GM19324 (cell line): ENCODE measurements around the gene ZCCHC14.

Source experiments
- ATAC-seq: cut with Tn5 transposase; IDR thresholded peaks from one replicate; pipeline ENCODE4 v1.9.1; 2021; ENCODE audit warnings: mild to moderate bottlenecking, moderate library complexity; ENCODE audit not compliant: unreplicated experiment, low FRiP score

Gene ZCCHC14

DNA sequence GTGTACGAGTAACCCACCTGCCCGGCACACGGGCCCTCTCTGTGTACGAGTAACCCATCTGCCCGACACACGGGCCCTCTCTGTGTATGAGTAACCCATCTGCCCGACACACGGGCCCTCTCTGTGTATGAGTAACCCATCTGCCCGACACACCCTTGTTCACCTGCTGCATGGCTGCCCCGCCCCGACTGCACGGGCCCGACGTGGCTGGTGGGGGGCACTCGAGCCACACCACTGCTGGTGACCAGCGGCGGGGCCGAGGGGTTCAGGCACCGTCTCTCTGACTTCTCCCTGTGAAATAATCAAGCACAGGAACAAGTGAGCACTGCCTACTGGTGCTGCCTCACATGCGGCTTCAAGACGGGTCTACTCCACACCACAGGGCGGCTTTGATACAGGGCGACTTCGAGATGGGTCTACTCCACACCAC, 78.6 kb downstream of the ZCCHC14 start:
- ATAC-seq = no peak

GRCh38 chr16:87412996-87413421, 79.8 kb downstream of the ZCCHC14 start:
- ATAC-seq = no peak

GRCh38 chr16:87412371-87412995, 80.3 kb downstream of the ZCCHC14 start:
- no peak for ATAC-seq

- ATAC-seq = no peak
Observed at GRCh38 chr16:87411375-87412271, 81.2 kb downstream of the ZCCHC14 start.

DNA sequence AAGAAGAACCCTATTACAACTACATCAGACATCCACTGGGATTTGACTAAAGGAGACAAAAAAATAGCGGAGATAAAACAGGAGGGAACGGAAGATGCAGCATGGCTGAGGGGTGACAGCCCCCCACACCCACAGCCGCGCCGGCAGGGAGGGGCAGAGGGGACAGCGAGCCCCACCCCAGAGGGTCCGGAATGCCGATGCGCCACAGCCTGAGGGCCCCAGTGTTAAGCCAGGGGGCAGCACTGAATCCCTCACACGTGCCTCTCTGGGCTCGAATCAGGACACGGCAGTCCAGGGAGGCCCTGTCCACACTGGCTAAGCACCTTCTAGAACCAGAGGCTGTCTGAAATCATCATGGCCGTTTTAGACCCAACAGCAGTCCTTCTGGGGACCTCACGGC, 81.9 kb downstream of the ZCCHC14 start:
- no peak for ATAC-seq

GRCh38 chr16:87410530-87410929, 82.3 kb downstream of the ZCCHC14 start:
- ATAC-seq = no peak

GRCh38 chr16:87409781-87410180, 83.0 kb downstream of the ZCCHC14 start:
- ATAC-seq = no peak

DNA sequence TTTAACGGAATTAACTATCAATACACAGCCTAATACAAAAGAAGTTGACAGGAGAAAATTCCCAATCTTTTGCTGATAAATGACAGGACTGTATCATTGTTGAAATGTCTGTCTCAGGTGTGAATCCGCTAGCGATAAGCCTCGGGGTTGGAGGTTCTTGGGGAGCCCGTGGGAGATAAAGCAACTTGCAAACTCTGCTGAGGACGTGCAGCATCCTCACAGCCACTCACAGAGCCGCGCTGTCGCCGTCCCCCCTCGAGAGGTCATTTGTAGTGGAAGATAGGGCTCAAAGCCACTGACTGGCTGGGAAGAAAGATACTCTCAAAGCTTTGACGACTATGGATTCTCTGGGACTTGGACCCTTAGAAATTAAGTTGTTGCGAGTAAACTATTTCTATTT, 83.7 kb downstream of the ZCCHC14 start:
- ATAC-seq = no peak

DNA sequence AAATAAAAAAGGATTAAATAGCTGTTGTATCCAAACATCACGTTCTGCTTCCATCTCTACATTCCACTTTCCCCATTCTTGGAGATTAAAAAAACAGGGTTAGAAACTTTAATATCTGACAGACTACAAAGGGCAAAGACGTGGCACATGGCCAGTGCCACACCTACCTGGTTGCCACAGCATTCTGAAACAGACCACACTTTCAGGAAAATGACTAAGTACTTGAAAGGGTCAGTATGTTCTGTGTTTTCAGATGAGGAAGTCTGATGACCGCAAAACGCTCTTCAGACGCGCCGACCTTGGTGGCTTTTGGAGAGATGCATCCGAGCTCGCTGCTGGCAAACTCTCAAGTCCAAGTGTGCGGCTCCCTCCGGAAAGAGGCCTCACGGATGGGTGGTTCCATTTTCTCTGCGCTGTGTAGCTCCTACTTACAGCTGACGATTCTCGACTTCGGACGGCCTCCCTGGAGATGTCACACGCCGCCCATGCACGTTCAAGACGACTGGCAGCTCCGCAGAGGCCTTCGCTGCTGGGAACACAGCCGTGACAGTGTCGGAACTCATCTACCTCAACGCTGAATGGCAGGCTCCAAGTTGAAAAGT, 85.2 kb downstream of the ZCCHC14 start:
- peak; percentile 74 for ATAC-seq

- ATAC-seq = no peak
Observed at GRCh38 chr16:87406495-87407088, 86.2 kb downstream of the ZCCHC14 start.

DNA sequence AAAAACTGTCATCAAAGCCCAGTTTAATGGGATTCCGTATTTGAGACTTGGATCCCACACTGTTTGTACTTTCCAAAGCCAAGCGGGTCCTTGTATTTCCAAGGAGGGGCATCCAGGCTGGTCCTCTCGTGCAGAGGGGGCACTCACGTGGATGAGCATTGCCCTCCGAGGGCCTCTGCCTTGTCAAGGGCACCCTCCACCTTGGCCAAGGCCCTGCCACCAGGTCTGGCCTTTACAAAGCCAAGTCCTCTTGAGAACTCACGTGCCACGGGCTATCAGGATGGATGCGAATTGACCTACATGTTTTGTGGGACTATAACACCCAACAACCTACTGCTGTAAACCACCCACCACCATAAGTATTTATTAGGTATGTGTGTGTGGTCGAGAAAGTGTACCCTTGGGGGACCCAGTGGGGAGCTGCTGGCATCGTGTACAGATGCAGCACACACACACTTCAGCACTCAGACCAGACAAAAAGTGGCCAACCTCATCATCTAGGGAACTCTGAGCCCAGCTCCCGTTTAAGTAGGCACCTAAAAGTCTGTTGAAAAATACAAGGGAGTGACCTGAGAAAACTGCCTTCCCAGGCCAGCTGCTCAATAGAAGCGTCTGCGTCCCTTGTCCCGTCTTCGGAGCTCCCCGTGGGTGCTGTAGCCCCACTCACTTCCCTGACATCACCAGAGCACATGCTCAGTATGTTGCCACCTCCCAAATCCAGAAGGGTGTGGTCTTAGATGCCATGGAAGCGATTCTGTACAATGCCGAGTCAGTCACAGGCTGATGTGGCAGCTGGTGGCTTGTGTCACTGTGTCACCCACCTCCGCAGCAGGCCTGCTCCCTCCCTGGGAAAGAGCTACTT, 87.8 kb downstream of the ZCCHC14 start:
- ATAC-seq = no peak

GRCh38 chr16:87395181-87395842, 97.5 kb downstream of the ZCCHC14 start:
- no peak for ATAC-seq

GRCh38 chr16:87393680-87394055, 99.2 kb downstream of the ZCCHC14 start:
- ATAC-seq = no peak

DNA sequence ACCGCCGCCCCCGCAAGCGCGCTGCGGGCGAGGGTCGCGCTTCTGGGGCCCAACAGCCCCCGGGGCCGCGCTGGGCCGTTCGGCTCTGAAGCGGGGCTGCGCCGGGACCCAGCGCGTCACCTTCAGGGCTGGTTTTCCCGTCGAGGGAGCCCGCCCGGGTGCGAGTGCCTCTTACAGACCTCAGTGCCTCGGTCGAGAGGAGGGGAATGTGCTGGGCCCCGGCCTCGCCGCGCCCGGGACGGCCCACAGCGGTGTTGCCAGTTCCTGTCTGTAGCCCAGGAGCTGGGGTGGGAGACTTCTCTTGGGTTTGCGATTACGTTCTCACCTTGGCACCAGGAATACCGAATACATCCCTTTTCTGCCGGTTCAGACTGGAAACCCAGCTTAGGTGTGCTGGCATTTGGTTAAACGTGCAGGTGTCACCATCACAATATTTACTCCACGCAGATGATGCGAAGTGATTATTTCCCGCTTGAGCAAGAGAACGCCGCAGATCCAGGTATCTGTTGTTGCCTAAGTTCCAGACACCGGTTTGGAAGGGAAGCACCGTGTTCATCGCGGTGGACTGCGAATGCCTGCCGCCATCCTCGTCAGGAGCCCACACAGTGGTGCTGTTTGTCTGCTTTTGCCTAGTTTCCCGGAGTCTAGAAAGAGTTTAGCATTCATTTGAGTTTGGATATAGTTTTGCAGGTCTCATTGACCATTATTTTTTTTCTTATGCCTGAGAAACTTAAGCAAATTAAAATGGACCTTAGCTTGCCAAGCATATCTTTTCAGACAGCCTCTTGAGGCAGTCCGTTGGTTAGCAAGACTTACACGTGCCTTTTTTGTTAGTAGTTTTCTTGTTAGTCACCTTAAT, 99.8 kb downstream of the ZCCHC14 start:
- ATAC-seq = no peak

- ATAC-seq = peak; percentile 81
Observed at GRCh38 chr16:87391950-87392820, 100.6 kb downstream of the ZCCHC14 start, which contains the start of gene MAP1LC3B. Gene MAP1LC3B, plus strand, starts transcription at chr16:87392336. Its CDS starts 92 bp downstream, at chr16:87392428.

- no peak for ATAC-seq
Observed at GRCh38 chr16:87391324-87391949, 101.4 kb downstream of the ZCCHC14 start.

DNA sequence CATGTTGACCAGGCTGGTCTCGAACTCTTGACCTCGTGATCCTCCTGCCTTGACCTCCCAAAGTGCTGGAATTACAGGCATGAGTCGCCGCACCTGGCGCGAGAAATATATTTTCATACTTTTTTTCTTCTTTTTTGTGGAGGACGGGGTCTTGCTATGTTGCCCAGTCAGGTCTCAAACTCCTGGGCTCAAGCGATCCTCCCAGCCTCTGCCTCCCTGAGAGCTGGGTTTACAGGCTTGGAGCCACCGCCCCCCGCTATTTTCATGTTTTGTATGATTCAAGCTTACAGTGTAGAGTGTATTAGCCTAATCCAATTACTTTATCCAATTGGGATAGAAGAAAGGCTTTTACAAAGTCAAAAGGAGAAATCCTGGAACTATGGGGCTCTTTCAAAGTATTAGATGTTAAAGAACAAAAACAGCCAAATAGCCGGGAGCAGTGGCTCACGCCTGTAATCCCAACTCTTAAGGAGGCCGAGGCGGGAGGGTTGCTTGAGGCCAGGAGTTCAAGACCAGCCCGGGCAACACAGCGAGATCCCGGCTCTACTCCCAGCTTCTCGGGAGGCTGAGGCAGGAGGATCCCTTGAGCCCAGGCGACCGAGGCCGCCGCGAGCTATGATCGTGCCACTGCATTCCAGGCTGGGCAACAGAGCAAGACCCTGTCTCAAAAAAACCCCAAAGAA, 102.0 kb downstream of the ZCCHC14 start:
- no peak for ATAC-seq
